ENCODE data around the gene FBXW8. TPM values are rescaled to one million over a fixed set of nuclear protein-coding genes. Genes with fewer than 3 reads are reported as not detected.

The FBXW8 gene
- total RNA-seq, 1 experiment from 2014 or later = 12.1 TPM

DNA sequence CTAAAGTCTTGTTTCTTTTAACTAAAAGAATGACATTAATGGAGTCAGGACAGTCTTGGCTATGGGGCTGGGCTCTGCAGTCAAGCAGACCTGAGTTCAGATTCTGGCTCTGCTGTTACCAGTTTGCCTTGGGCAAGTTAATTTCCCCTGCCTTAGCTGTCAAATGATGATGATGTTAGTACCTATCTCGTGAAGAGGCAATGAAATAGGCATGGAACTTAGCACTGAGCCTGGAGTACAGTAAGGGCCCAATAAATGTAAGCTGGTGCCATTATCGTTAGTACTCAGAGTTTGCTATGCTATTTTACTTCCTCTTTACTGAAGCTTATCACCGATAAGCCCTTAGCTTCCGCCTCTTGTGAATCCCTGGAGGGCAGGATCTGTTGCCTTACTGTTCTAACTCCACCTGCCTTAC lies 8.5 kb downstream of the FBXW8 start:
- no TSS peak for BruUV-seq (replicated peaks)
- Histone ChIP-seq H4K20me1 (ENCODE audit: low read length) (peaks cover 6% of the 10 kb centered on the region; the same call in 1 of the 2 replicates), H2AFZ (ENCODE audit: low read length) (no peak overlapping the region), H3K27me3 (ENCODE audit: low read length) (no peaks in the 10 kb centered on the region), H3K27ac (ENCODE audit: low read length) (no peak overlapping the region), H3K79me2 (ENCODE audit: low read length) (peaks cover 64% of the 10 kb centered on the region), H3K9me2 (replicated peaks; ENCODE audit: low read length) (no peaks in the 10 kb centered on the region), H3K4me3 (ENCODE audit: low read length) (no peak overlapping the region), H3K9me3 (ENCODE audit: low read length) (no peaks in the 10 kb centered on the region), H3F3A (ENCODE audit: low read length, unreplicated experiment) (peaks cover 11% of the 10 kb centered on the region), H3K4me1 (ENCODE audit: insufficient read depth, low read length) (peaks cover 55% of the 10 kb centered on the region), H3K4me2 (ENCODE audit: low read length) (no peak overlapping the region; the same call in 1 of the 2 replicates), H3K9ac (ENCODE audit: low read length) (no peak overlapping the region), H3K36me3 (ENCODE audit: low read depth, low read length) (peaks cover 6% of the 10 kb centered on the region; the same call in 1 of the 2 replicates)
- DNase-seq (no peak), ATAC-seq (no peak)
- TF ChIP-seq, protein P1, sequence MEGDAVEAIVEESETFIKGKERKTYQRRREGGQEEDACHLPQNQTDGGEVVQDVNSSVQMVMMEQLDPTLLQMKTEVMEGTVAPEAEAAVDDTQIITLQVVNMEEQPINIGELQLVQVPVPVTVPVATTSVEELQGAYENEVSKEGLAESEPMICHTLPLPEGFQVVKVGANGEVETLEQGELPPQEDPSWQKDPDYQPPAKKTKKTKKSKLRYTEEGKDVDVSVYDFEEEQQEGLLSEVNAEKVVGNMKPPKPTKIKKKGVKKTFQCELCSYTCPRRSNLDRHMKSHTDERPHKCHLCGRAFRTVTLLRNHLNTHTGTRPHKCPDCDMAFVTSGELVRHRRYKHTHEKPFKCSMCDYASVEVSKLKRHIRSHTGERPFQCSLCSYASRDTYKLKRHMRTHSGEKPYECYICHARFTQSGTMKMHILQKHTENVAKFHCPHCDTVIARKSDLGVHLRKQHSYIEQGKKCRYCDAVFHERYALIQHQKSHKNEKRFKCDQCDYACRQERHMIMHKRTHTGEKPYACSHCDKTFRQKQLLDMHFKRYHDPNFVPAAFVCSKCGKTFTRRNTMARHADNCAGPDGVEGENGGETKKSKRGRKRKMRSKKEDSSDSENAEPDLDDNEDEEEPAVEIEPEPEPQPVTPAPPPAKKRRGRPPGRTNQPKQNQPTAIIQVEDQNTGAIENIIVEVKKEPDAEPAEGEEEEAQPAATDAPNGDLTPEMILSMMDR (conservative IDR thresholded peaks at IDR 0.05; ENCODE audit: low read depth, low read length) = no peak
- no peak for TF ChIP-seq EZH2 (IDR thresholded peaks at IDR 0.05; ENCODE audit: low read length, unreplicated experiment)
- TF ChIP-seq EZH2phosphoT487 (IDR thresholded peaks at IDR 0.05; ENCODE audit: borderline replicate concordance, low read length) = no peak
- intact Hi-C loops (cut with micrococcal nuclease) = loop anchor here (5.0 to 10.0 kb wide), 4 partner anchors 57 to 1133 kb away; partner anchors contain the start of genes RNFT2 and SPRING1
- CTCF ChIA-PET = no interaction called here
- POLR2A ChIA-PET (ENCODE audit: unreplicated experiment) = no interaction called here

DNA sequence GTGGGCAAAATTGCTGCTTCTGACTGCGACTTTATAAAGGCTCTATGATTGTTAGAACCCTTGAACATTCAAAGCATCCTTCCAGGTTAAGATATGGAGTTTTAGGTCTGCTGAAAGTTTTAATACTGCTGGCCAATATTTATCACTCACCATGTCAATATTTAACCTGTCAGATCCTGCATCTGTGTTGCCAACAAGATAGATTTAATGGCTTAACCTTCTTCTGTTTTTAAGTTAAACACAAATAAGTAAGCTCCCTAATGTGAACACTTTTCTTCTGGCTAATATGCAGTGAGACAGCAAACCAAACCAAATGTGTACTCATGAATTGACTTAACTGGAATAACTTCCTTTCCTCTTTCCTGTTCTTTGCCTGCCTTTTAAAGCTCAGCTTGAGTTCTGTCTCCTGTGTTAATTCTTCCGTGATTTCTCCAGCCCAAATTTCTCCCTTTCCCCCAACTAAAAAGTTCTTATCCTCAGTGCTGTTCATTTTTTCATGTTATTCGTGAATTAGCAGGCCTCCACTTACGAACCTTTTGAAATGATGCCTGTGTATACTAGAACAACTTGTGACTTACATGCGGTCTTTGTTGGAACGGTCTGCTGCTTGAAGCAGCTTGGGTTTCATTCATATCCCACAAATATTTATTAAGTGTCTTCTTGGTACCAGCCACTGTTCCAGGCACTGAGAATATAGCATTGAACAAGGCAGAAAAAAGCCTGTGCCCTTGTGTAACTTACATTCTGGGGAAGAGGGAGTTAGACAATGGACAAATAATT lies 9.1 kb downstream of the FBXW8 start:
- Histone ChIP-seq H3K4me3 (ENCODE audit: low read length) (no peak overlapping the region), H3K4me1 (ENCODE audit: insufficient read depth, low read length) (peaks cover 61% of the 10 kb centered on the region), H3K36me3 (ENCODE audit: low read depth, low read length) (peaks cover 6% of the 10 kb centered on the region; the same call in 1 of the 2 replicates), H4K20me1 (ENCODE audit: low read length) (peaks cover 6% of the 10 kb centered on the region; the same call in 1 of the 2 replicates), H3K9me2 (replicated peaks; ENCODE audit: low read length) (no peaks in the 10 kb centered on the region), H3K79me2 (ENCODE audit: low read length) (peaks cover 61% of the 10 kb centered on the region), H3K27me3 (ENCODE audit: low read length) (no peaks in the 10 kb centered on the region), H3K4me2 (ENCODE audit: low read length) (peak overlapping the region; percentile 2; the same call in 1 of the 2 replicates), H3K9me3 (ENCODE audit: low read length) (no peaks in the 10 kb centered on the region), H2AFZ (ENCODE audit: low read length) (no peak overlapping the region), H3K27ac (ENCODE audit: low read length) (no peak overlapping the region), H3F3A (ENCODE audit: low read length, unreplicated experiment) (peaks cover 16% of the 10 kb centered on the region), H3K9ac (ENCODE audit: low read length) (no peak overlapping the region)
- CTCF ChIA-PET = no interaction called here
- BruUV-seq (replicated peaks) = no TSS peak
- POLR2A ChIA-PET (ENCODE audit: unreplicated experiment) = interaction anchor here (0.7 kb wide), 1 partner anchor 201 kb away, joined by 4 read pairs; no protein-coding TSS in a partner anchor
- DNase-seq (peak; percentile 20), ATAC-seq (peak; percentile 12)
- TF ChIP-seq EZH2phosphoT487 (IDR thresholded peaks at IDR 0.05; ENCODE audit: borderline replicate concordance, low read length) = no peak
- TF ChIP-seq, protein P1 (conservative IDR thresholded peaks at IDR 0.05; ENCODE audit: low read depth, low read length) = no peak
- no peak for TF ChIP-seq EZH2 (IDR thresholded peaks at IDR 0.05; ENCODE audit: low read length, unreplicated experiment)
- intact Hi-C loops (cut with micrococcal nuclease) = loop anchor here (5.0 to 10.0 kb wide), 4 partner anchors 58 to 1132 kb away; partner anchors contain the start of genes RNFT2 and SPRING1

DNA sequence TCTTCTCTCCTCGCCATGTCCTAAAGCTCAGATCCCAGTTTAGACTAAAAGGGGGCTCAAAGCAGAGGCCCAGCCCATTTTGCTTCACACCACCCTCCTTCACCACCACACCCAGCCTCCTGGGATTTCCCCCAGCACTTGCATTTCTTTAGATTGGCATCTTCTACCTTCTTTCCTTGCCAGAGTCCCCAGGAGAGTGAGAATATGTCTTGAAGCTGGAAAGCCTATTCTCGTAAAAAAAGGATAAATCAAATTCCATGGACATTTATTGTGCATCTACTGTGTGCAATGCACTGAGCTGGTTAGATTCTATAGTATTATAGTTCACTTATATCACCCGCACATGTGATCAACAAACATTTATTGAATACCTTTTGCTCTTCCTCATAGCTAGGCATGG lies 10.2 kb downstream of the FBXW8 start:
- no peaks in the 10 kb centered on the region for H3K9me2 ChIP-seq (replicated peaks; ENCODE audit: low read length)
- H2AFZ ChIP-seq (ENCODE audit: low read length) = no peak overlapping the region
- no peak overlapping the region for H3K4me2 ChIP-seq (ENCODE audit: low read length)
- peaks cover 14% of the 10 kb centered on the region for H3F3A ChIP-seq (ENCODE audit: low read length, unreplicated experiment)
- ChIA-PET POLR2A (ENCODE audit: unreplicated experiment) (no interaction called here), CTCF (no interaction called here)
- H3K4me3 ChIP-seq (ENCODE audit: low read length) = no peak overlapping the region
- no peaks in the 10 kb centered on the region for H3K27me3 ChIP-seq (ENCODE audit: low read length)
- peaks cover 59% of the 10 kb centered on the region for H3K79me2 ChIP-seq (ENCODE audit: low read length)
- no peaks in the 10 kb centered on the region for H3K9me3 ChIP-seq (ENCODE audit: low read length)
- H3K36me3 ChIP-seq (ENCODE audit: low read depth, low read length) = peaks cover 6% of the 10 kb centered on the region; the same call in 1 of the 2 replicates
- DNase-seq (no peak), ATAC-seq (no peak)
- intact Hi-C loops (cut with micrococcal nuclease) = no loop called here
- peaks cover 6% of the 10 kb centered on the region; the same call in 1 of the 2 replicates for H4K20me1 ChIP-seq (ENCODE audit: low read length)
- no TSS peak for BruUV-seq (replicated peaks)
- H3K27ac ChIP-seq (ENCODE audit: low read length) = no peak overlapping the region
- TF ChIP-seq, protein P1 (conservative IDR thresholded peaks at IDR 0.05; ENCODE audit: low read depth, low read length) = no peak
- TF ChIP-seq EZH2phosphoT487 (IDR thresholded peaks at IDR 0.05; ENCODE audit: borderline replicate concordance, low read length) = no peak
- TF ChIP-seq EZH2 (IDR thresholded peaks at IDR 0.05; ENCODE audit: low read length, unreplicated experiment) = no peak
- peaks cover 59% of the 10 kb centered on the region for H3K4me1 ChIP-seq (ENCODE audit: insufficient read depth, low read length)
- no peak overlapping the region for H3K9ac ChIP-seq (ENCODE audit: low read length)
